ENCODE measurements around the gene OVAAL.

OVAAL gene

DNA sequence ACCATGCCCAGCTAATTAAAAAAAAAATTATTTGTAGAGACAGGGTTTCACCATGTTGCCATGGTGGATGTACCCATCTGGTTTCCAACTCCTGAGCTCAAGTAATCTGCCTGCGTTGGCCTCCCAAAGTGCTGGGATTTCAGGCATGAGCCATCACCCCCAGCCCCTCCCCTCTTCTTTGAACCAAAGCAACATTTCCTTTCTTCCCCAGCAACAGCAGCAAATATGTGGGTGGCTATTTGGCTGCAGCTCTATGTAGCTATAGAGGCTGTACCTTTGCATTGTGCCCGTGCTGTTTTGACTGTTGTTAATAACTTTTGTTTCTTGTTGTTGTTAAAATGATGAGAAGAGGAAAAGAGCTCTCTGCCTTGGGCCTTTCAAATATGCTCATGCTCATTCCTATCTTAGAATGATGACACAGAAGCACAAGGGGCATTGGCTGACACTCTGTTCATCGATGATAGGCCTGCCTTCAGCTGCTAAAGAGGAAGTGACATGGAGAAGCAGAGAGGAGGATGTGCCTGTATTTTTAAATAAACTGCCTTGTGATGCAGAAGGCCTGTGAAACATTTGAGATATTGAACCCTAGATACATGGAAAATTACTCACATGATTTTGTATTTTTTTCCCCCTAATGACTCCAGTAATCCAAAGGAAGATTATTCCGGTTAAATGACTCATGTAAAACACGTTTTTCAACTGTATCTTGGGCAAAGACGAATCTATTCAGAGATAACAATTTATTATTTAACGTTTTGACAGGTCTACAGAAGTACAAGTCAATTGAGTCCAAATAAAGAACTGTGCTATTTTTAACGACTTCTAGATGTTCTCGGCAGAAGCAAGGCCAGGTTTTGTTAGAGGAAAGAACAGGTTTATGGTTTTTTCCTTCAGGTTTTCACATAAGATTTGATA lies 52.5 kb downstream of the OVAAL start:
- DNase-seq = no peak

DNA sequence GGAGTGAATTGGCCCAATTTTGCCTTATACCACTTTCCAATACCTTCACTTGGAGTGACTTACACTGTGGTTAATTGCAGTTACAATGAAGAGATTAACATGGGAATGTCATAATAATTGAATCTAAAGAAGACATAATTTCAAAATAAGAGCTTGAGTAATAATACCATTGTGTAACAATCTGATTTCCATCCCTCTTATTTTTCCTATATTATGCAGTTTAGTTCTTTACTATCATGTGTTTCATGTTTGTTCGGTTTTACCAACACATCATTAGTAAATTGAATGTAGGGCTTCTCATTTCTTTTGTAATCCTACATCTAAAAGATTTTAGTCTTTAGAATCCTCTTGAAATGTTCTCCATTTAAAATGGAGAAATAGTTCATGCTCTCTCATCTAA lies 53.9 kb downstream of the OVAAL start:
- no peak for DNase-seq

DNA sequence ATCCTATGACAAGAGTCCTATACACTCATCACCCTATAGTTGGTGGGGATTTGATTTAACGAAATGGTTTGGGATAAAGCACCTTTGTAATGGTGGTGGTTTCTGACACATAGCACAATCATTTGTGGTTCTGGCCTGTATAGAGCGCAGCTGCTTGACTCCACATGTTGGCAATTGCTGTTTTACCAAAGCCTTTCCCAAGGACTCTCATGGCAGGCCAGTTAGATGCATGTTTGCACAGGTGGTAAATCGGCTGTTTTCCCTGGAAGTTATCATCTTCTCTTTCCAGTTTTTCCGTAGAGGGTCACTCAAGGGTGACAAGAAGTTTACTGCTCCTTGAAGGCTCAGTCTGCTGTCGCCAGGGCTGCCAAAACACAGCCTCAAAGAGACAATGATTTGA lies 56.0 kb downstream of the OVAAL start:
- DNase-seq = no peak

DNA sequence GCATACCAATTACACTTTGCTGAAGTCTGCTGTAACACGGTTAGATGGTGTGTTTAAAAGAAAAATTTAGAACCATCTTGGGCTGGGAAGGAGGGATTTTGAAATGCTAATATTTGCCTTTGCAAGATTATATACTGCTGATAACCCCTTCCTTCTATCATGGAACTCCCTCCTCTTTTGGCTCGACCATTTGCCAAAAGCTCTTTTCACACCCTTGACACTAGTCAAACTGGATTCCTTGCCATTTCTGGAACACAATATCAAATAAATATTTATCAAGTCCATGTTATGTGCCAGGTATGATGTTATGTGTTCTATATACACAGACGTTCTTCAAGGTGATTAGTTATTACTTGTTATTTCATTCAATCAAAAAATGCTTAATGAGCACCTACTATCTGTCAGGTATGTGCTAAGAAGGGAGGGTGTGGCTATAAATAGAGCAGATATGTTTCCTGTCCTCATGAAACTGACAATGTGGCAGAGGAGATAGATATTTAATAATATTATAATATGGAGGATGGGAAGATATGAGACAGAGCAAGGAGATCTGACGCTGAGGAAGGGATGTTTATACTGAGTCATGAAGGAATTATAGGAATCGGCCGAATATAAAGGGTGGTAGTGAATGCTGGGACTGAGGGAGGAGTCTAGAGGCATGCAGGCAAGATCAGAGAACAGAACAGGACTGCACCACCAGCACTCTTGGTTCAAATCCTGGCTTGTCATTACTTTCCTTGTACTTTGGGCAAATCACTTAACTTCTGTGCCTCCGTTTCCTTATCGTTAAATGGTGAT lies 56.9 kb downstream of the OVAAL start:
- no peak for DNase-seq

Data from NCI-H1417 treated with DMSO at 0.1 percent for 48 hours (cell line).